ENCODE data around the gene CAPN11. TPM values are rescaled to one million over a fixed set of nuclear protein-coding genes. Genes with fewer than 3 reads are reported as not detected.

Gene CAPN11
- total RNA-seq, 1 donor from 2014 or later, result not detected

DNA sequence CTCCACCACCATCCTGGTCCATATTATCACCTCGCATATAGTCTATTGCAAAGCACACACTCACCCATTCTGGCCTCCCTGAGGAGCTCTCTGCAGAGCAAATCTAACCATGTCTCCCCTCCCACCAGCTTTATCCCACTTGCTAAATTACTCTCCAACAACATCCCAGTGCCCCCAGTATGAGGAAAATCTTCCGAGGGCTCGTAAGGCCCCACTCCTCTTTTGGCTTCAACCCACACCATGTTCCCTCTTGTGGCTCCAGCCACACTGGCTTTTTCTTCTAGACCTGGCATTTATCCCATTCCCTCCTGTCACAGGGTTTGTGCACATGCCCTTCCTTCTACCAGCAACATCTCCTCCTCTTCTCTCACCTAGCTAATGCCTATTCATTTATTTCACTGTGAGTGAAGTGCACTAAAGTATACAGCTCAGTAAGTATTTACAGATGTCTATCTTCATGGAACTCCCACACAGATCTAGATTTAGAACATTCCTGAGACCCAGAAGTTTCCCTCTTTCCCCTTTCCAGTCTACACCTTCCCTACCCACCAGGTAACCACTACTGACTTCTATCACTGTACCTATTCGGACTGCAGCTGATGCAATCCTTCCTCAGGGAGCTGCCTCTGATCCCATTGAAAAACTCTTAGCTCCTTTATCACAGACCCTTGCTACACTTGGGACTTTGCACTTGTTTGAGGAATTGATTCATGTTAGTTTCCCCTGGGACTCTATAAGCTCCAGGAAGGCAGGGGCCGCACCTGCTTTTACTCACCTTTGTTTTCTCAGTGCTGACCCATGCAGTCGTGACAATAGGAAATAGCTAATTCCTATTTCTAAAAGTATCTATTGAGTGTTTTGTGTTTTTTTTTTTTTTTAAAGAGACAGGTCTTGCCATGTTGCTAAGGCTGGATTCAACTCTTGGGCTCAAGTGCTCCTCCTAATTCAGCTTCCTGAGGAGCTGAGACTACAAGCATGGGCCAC, 46.9 kb upstream of the CAPN11 start:
- Mint-ChIP-seq H3K27ac (ENCODE audit: unreplicated experiment) (no peak overlapping the region), H3K36me3 (ENCODE audit: unreplicated experiment) (no peaks in the 10 kb centered on the region), H3K4me3 (ENCODE audit: unreplicated experiment) (no peak overlapping the region), H3K27me3 (ENCODE audit: unreplicated experiment) (no peaks in the 10 kb centered on the region), H3K9me3 (ENCODE audit: unreplicated experiment) (no peaks in the 10 kb centered on the region), H3K4me1 (ENCODE audit: low read depth, unreplicated experiment) (peaks cover 3% of the 10 kb centered on the region)
- no peak for DNase-seq
- TF ChIP-seq, protein P1, sequence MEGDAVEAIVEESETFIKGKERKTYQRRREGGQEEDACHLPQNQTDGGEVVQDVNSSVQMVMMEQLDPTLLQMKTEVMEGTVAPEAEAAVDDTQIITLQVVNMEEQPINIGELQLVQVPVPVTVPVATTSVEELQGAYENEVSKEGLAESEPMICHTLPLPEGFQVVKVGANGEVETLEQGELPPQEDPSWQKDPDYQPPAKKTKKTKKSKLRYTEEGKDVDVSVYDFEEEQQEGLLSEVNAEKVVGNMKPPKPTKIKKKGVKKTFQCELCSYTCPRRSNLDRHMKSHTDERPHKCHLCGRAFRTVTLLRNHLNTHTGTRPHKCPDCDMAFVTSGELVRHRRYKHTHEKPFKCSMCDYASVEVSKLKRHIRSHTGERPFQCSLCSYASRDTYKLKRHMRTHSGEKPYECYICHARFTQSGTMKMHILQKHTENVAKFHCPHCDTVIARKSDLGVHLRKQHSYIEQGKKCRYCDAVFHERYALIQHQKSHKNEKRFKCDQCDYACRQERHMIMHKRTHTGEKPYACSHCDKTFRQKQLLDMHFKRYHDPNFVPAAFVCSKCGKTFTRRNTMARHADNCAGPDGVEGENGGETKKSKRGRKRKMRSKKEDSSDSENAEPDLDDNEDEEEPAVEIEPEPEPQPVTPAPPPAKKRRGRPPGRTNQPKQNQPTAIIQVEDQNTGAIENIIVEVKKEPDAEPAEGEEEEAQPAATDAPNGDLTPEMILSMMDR (IDR thresholded peaks at IDR 0.05; ENCODE audit: partially characterized antibody, unreplicated experiment), result no peak

DNA sequence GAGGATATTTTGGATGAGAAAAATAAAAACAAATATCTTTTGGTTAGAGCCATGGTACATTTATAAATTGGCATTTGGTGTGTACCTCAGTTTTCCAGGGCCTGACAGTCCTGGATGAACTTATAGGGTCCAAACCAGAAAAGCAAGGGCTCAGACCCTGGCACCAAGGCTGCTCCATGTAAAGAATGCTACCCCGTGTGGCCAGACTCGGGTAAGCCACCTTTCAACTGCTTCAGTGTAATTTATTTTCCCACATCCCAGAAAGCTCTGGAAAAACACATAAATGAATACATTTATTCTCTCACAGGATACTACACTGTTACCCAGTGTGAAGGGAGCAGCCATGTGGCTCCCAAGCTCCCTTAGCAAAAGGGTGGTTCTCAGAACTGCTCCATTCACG, 45.2 kb upstream of the CAPN11 start:
- no peaks in the 10 kb centered on the region for H3K9me3 Mint-ChIP-seq (ENCODE audit: unreplicated experiment)
- TF ChIP-seq, protein P1 (IDR thresholded peaks at IDR 0.05; ENCODE audit: partially characterized antibody, unreplicated experiment), result peak; percentile 39
- no peak overlapping the region for H3K4me3 Mint-ChIP-seq (ENCODE audit: unreplicated experiment)
- no peak for DNase-seq
- H3K4me1 Mint-ChIP-seq (ENCODE audit: low read depth, unreplicated experiment), result peaks cover 3% of the 10 kb centered on the region
- H3K27ac Mint-ChIP-seq (ENCODE audit: unreplicated experiment), result no peak overlapping the region
- no peaks in the 10 kb centered on the region for H3K27me3 Mint-ChIP-seq (ENCODE audit: unreplicated experiment)
- H3K36me3 Mint-ChIP-seq (ENCODE audit: unreplicated experiment), result no peaks in the 10 kb centered on the region

DNA sequence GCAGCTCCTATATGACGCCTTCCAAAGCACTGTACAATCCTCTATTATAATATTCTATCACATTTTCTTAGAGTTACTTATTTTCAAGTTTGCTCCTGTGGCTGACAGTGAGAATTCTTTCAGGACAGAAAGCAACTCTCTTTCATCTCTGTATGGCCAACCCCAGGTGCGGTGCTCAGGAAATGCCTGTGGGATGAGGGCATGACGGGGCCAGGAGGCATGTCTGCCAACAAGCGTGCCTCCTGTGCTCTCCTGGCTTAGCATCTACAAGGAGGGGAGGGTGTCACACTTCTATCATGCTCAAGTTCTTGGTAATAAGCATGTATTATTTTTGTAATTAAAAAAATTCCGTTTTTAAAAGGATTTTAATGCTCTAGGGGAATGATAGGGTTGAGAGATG, 42.8 kb upstream of the CAPN11 start:
- peaks cover 3% of the 10 kb centered on the region for H3K4me1 Mint-ChIP-seq (ENCODE audit: low read depth, unreplicated experiment)
- H3K4me3 Mint-ChIP-seq (ENCODE audit: unreplicated experiment), result no peak overlapping the region
- no peak for DNase-seq

DNA sequence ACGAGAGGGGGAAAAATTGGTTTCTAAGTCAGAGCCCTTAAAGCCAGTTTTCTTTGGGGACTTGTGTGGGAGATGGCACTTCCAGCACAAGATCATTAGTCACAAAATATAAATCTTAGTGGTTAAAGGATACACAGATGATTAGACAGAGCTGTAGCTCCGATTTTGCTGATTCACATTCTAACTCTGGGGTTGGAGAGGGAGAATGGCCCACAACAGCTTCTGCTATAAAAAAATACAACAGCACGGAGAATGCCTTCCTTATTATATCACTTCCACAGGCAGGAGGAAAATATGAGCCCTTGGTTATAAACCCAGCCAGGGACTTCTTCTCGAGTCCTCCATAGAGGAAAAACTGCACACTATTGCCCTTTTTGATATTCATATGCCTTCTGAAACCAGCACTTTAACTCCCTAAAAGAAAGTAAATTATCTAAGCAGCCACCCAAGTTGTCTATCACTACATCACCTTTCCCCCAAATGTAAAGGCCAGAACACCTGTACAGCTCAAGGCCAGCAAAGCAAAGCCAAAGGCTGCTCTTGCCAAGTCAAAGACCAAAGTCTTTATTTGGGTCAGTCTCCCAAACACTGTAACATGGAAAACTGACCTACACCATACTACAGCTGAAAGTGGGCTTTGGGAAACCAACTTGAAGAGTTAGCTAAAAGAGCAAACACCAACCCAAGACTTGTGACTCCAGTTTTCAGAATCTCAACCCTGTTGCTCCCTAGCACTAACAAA, 41.8 kb upstream of the CAPN11 start:
- H3K27ac Mint-ChIP-seq (ENCODE audit: unreplicated experiment), result no peak overlapping the region
- H3K4me3 Mint-ChIP-seq (ENCODE audit: unreplicated experiment), result no peak overlapping the region
- TF ChIP-seq, protein P1 (IDR thresholded peaks at IDR 0.05; ENCODE audit: partially characterized antibody, unreplicated experiment), result no peak
- H3K9me3 Mint-ChIP-seq (ENCODE audit: unreplicated experiment), result no peaks in the 10 kb centered on the region
- no peaks in the 10 kb centered on the region for H3K36me3 Mint-ChIP-seq (ENCODE audit: unreplicated experiment)
- H3K4me1 Mint-ChIP-seq (ENCODE audit: low read depth, unreplicated experiment), result peaks cover 3% of the 10 kb centered on the region
- DNase-seq, result no peak
- H3K27me3 Mint-ChIP-seq (ENCODE audit: unreplicated experiment), result no peaks in the 10 kb centered on the region

More for the DNA sequence above, 42.8 kb upstream of the CAPN11 start:
- Mint-ChIP-seq H3K27ac (ENCODE audit: unreplicated experiment) (no peak overlapping the region), H3K9me3 (ENCODE audit: unreplicated experiment) (no peaks in the 10 kb centered on the region), H3K36me3 (ENCODE audit: unreplicated experiment) (no peaks in the 10 kb centered on the region), H3K27me3 (ENCODE audit: unreplicated experiment) (no peaks in the 10 kb centered on the region)
- TF ChIP-seq, protein P1 (IDR thresholded peaks at IDR 0.05; ENCODE audit: partially characterized antibody, unreplicated experiment), result no peak

All from glutamatergic neuron (in vitro differentiated cells).